Thyroid gland (tissue), 4 donors: ENCODE results near the gene ENTPD6. TPM values are rescaled to one million over a fixed set of nuclear protein-coding genes. Genes with fewer than 3 reads are reported as not detected.

Experiments
- DNase-seq, 2 donors: peaks; one replicate each; pipeline ENCODE4 v3.0.0-alpha.2; 2019
- H3K27ac ChIP-seq, 3 donors: fragments of 200-600 bp; sonication (generic); 1 replicate in 2 of 3; 2 replicates in 1 of 3; pipeline ENCODE4 v1.5.1; 2016 to 2019; ENCODE audit warnings: mild to moderate bottlenecking in 1 of 3, moderate library complexity in 1 of 3
- H3K27me3 ChIP-seq: fragments of 200-600 bp; sonication (generic); one replicate; pipeline ENCODE4 v1.5.1; 2019
- H3K36me3 ChIP-seq, 2 donors: fragments of 200-600 bp; sonication (generic); one replicate each; pipeline ENCODE4 v1.5.1; 2016 to 2019
- H3K4me1 ChIP-seq, 2 donors: fragments of 200-600 bp; sonication (generic); one replicate each; pipeline ENCODE4 v1.5.1; 2017 to 2019
- H3K4me3 ChIP-seq, 3 donors: fragments of 200-600 bp; sonication (generic); replicated peaks in 1 of 3; 1 replicate in 2 of 3; 2 replicates in 1 of 3; pipeline ENCODE4 v1.5.1; 2016; ENCODE audit warnings: mild to moderate bottlenecking in 1 of 3
- H3K9me3 ChIP-seq: fragments of 200-600 bp; sonication (generic); one replicate; pipeline ENCODE4 v1.5.1; 2017
- POLR2A ChIP-seq, 2 donors: fragments of 450-650 bp; IDR thresholded peaks; one replicate each; pipeline ENCODE4 v1.6.1; 2017; ENCODE audit warnings: antibody characterized with exemption in 2 of 2, mild to moderate bottlenecking in 2 of 2, moderate library complexity in 1 of 2
- WGBS, 2 donors: methylation state at CpG; one replicate each; pipeline ENCODE4 v1.1.5; 2017; 5-methylcytosine and 5-hydroxymethylcytosine counted together
- intact Hi-C: fragments of 100-400 bp; cut with DNase I; formaldehyde crosslinking; loops from one replicate; pipeline ENCODE4 v1.15.1; 2023
- small RNA-seq: library from RNA; depleted of rRNA; stranded (forward); fragments of <200 nt; gene quantifications from one replicate; pipeline ENCODE3, GENCODE V24; 2016
- total RNA-seq, 4 donors: library from RNA; depleted of rRNA; stranded (reverse); fragments of >200 nt; gene quantifications; one replicate each; pipeline ENCODE4 v1.2.3, GENCODE V29; 2016
- TF ChIP-seq, protein P1 (sequence below), 6 experiments: fragments of 200-600 bp in 3 of 6; fragments of 450-650 bp in 3 of 6; sonication (generic) in 3 of 6; IDR thresholded peaks; one replicate each; pipeline ENCODE4 v1.5.1; 2016 to 2019; ENCODE audit warnings: antibody characterized with exemption in 6 of 6, mild to moderate bottlenecking in 2 of 6, inconsistent platforms in 1 of 6, moderate library complexity in 1 of 6

Gene ENTPD6
- total RNA-seq, 4 donors from 2014 or later: 51.6 to 75.6 (median 64.9) TPM

GRCh38 chr20:25274481-25274880, 79.0 kb downstream of the ENTPD6 start:
- DNase-seq: peak; percentile 0 to 5
- H3K4me3 ChIP-seq: no peak overlapping the region
- no peak for TF ChIP-seq POLR2A (IDR thresholded peaks at IDR 0.05)
- TF ChIP-seq, protein P1, sequence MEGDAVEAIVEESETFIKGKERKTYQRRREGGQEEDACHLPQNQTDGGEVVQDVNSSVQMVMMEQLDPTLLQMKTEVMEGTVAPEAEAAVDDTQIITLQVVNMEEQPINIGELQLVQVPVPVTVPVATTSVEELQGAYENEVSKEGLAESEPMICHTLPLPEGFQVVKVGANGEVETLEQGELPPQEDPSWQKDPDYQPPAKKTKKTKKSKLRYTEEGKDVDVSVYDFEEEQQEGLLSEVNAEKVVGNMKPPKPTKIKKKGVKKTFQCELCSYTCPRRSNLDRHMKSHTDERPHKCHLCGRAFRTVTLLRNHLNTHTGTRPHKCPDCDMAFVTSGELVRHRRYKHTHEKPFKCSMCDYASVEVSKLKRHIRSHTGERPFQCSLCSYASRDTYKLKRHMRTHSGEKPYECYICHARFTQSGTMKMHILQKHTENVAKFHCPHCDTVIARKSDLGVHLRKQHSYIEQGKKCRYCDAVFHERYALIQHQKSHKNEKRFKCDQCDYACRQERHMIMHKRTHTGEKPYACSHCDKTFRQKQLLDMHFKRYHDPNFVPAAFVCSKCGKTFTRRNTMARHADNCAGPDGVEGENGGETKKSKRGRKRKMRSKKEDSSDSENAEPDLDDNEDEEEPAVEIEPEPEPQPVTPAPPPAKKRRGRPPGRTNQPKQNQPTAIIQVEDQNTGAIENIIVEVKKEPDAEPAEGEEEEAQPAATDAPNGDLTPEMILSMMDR (IDR thresholded peaks at IDR 0.05): no peak
- no peaks in the 10 kb centered on the region for H3K9me3 ChIP-seq
- intact Hi-C loops: no loop called here
- H3K27ac ChIP-seq: no peak overlapping the region
- peaks cover 0 to under 1% of the 10 kb centered on the region in 2 donors for H3K4me1 ChIP-seq
- peaks cover 58 to 66% of the 10 kb centered on the region in 2 donors for H3K36me3 ChIP-seq
- 92 to 95% methylated on average over 11 to 20 of the region's 20 CpGs for WGBS, 2 donors
- H3K27me3 ChIP-seq: no peaks in the 10 kb centered on the region

DNA sequence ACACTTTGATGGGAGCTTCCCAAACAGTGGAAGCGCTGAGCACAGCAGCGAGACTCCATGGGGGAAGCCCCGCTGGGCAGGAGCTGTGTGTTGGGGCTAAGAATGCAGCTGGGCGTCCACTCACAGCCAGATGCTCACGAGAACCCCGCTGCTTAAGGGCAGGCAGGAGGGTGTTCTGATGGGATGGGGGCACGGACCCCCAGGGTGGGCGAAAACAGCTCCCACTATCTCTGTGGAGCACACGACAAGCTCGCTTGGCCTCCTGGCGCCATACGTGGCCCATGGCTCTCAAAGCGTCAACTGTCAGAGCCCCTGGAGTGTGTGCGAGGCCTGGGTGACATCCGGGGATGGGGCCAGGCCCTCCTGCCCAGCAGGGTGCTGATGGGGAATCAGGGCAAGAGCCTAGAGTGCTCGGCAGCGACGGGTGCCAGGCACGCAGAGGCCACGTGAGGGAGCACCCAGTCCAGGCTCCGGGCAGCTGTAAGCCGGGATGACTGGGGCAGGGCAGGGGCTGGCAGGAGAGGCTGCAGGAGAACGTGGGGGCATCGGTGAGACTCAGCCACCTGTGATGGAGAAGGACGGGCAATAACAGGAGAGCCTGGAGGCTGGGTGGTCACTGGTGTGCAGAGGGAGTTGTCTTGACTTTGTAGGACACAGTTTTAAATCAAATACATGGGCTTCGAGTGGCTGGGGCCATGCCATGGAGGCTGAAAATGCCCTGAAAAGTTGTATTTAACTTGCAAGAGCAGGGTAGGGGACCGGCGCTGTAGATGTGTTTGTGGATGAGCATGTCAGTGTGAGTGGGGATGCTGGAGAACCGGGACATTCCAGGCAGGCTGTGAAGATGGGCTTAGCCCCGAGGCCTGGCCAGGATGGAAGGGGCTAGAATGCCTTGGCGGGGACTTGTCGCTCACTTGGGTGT, 79.6 kb downstream of the ENTPD6 start:
- peak; percentile 0 to 1 for DNase-seq
- Histone ChIP-seq H3K9me3 (no peaks in the 10 kb centered on the region), H3K36me3 (peaks cover 54 to 66% of the 10 kb centered on the region in 2 donors), H3K27me3 (no peaks in the 10 kb centered on the region), H3K27ac (no peak overlapping the region), H3K4me1 (peaks cover 0 to 7% of the 10 kb centered on the region in 2 donors), H3K4me3 (no peak overlapping the region)
- intact Hi-C loops: no loop called here
- TF ChIP-seq, protein P1 (IDR thresholded peaks at IDR 0.05): no peak
- TF ChIP-seq POLR2A (IDR thresholded peaks at IDR 0.05): no peak
- WGBS, 2 donors: 93% methylated on average over 32 of the region's 32 CpGs

DNA sequence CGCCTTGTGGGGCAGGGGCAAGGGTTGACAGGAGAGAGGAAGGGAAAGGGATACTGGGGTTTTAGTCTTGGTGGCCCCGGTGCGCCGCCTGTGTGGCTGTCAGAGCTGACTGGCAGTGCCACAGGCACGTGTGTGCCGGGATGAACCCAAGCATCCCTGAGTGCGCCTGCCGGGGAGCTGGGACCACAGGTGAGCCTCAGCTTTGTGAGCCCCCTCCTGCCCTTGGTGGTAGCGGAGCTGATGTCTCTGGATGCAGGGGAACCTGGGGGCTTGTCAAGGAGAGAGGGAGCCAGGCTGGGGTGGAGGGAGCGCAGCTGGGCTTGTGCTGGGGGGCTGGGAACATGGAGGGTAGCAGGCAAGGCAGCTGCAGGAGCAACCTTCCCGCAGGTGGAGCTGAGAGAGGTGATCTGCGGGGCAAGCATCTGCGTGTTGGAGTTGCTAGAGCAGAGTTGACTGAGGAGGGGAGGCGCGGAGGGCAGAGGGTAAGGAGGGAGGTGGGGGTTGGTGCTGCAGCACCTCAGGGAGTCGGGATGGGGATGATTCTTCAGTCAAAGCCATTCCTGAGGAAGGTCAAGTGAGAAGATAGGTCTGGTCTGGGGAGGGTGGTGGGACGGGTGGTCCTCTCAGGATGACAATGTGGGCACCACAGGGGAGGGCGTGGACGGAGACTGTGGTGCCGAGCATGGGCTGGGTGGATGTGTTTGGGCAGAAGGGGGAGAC, 80.5 kb downstream of the ENTPD6 start:
- TF ChIP-seq, protein P1 (IDR thresholded peaks at IDR 0.05): no peak
- no peak for TF ChIP-seq POLR2A (IDR thresholded peaks at IDR 0.05)
- Histone ChIP-seq H3K4me1 (peaks cover 0 to 13% of the 10 kb centered on the region in 2 donors), H3K36me3 (peaks cover 52 to 59% of the 10 kb centered on the region in 2 donors)

More for the DNA sequence above, 80.5 kb downstream of the ENTPD6 start:
- Histone ChIP-seq H3K9me3 (no peaks in the 10 kb centered on the region), H3K4me3 (no peak overlapping the region), H3K27ac (no peak overlapping the region), H3K27me3 (no peaks in the 10 kb centered on the region)
- intact Hi-C loops: no loop called here
- DNase-seq: peak; percentile 0 to 1
- 95 to 97% methylated on average over 20 of the region's 20 CpGs for WGBS, 2 donors

Small RNA genes within 50 kb of the gene (small RNA-seq; reads per million reads assigned to genes)
- gene AL035252.4: not detected
- gene AL121772.2: not detected
- not detected for gene RF00019

Other genes starting within 250 kb of the ENTPD6 start
- 1 to 10 TPM; 1.3 to 3.6 (median 2.5) TPM for gene CST7, start 246.4 kb upstream of the ENTPD6 start, total RNA-seq
- gene APMAP, start 203.0 kb upstream of the ENTPD6 start, total RNA-seq: 100 to 1,000 TPM; 171 to 205 (median 186) TPM
- gene ACSS1, start 137.6 kb upstream of the ENTPD6 start, total RNA-seq: 10 to 100 TPM; 45.8 to 57.4 (median 52.1) TPM
- gene VSX1, start 113.6 kb upstream of the ENTPD6 start, total RNA-seq: not detected
- gene PYGB, start 52.4 kb downstream of the ENTPD6 start, total RNA-seq: 100 to 1,000 TPM in 1 of 4 donors, 10 to 100 TPM in 3; 83.2 to 141 (median 94.6) TPM
- gene ABHD12, start 195.1 kb downstream of the ENTPD6 start, total RNA-seq: 100 to 1,000 TPM; 103 to 212 (median 179) TPM
- 1 to 10 TPM in 1 of 4 donors, under 1 TPM in 2, not detected in 1; 0.44 to 1.5 (median 0.89) TPM for gene GINS1, start 212.0 kb downstream of the ENTPD6 start, total RNA-seq